Medulla oblongata (tissue), 1 donor: ENCODE measurements around the gene NDUFA12.

ENCODE experiments used
- DNase-seq: peaks from one replicate; pipeline ENCODE4 v3.0.0-alpha.2; 2015; ENCODE audit errors: extremely low spot score

The NDUFA12 gene

GRCh38 chr12:94940771-94941170, 62.7 kb downstream of the NDUFA12 start:
- DNase-seq, result no peak

DNA sequence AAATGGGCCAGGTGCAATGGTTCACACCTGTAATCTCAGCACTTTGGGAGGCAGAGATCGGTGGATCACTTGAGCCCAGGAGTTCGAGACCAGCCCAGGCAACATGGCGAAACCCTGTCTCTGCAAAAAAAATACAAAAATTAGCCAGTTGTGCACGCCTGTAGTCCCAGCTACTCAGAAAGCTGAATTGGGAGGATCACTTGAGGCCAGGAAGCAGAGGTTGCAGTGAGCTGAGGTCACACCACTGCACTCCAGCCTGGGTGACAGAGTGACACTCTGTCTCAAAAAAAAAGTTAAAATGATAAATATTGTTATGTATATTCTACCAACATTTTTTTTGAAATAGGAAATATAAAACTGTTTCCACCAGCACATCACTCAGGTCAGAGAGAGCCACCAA, 64.9 kb downstream of the NDUFA12 start:
- no peak for DNase-seq

DNA sequence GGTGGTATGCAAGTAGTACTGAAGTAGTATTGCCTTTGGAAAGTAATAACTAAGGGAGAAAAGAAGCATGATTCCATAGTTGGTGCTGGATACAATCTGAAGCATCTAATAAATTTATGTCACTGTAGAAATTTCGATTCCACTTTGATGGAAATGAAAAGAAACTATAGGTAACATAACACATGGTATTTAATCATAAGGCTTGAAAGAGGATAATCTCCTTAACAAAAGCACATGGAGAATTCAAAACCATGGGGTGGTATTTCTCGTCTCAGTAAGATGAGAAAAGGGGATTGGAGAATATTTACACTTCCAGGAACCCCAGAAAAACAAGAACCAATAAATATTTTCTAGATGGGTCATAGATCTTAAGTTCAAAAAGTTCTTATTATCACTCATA, 72.7 kb downstream of the NDUFA12 start:
- no peak for DNase-seq

- no peak for DNase-seq
Measured at GRCh38 chr12:94930216-94930654, 73.3 kb downstream of the NDUFA12 start.

DNA sequence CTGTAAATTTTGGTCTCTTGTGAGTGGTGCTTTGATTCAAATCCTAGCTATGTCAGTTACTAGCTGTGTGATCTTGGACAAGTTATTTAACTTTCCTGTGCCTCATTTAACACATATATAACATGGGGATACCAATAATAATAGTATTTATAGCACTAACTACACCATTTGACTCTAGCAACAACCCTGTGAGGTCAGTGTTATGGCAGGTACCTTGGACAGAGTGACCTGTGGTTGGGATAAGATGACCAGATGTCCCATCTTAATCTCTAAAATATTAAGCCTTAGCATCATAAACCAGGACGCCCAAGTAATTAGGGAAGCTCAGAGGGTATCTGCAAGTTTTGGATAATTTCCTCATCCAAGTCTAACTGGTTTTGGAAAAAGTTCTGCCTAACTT, 73.7 kb downstream of the NDUFA12 start:
- no peak for DNase-seq

- DNase-seq, result no peak
Measured at GRCh38 chr12:94925729-94926128, 77.8 kb downstream of the NDUFA12 start.

DNA sequence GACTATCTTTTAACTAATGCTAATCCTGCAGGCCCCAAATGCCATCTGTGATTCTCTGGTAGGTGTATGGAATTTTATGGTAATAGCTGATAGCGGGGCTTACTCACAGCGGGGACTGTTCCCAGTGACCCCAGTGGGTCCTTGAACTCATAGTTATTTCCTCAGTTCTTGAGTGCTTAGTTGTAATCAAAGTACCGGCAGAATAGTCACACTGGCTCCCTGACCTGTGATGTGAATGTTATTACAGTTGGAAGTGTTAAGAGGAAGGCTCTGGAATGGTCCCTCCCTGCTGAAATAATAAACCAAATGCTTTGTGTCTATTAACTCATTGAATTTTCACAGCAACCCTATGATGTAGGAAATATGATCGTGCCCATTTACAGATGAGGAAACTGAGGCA, 78.3 kb downstream of the NDUFA12 start:
- no peak for DNase-seq

- no peak for DNase-seq
Measured at GRCh38 chr12:94922561-94922960, 80.9 kb downstream of the NDUFA12 start.
